Midbrain (tissue), 1 donor: Measurements from ENCODE around the gene C1QB.
"Not testable (repeated sequence)": the region's sequence is repeated elsewhere in the genome, so short reads cannot be mapped to it uniquely, and the experiment has no call there.

ENCODE experiments used
- DNase-seq: peaks from one replicate; lab custom pipeline; 2025; lab: John Stamatoyannopoulos, UW

C1QB gene

GRCh38 chr1:22665752-22666151 lies 12.7 kb downstream of the C1QB start:
- peak; percentile 5 for DNase-seq

- no peak for DNase-seq
These were observed 13.4 kb downstream of the C1QB start for GRCh38 chr1:22666412-22666811.

- not testable (repeated sequence) for DNase-seq
These were observed 15.8 kb downstream of the C1QB start for GRCh38 chr1:22668840-22669239.

- DNase-seq, result no peak
These were observed 17.4 kb downstream of the C1QB start for GRCh38 chr1:22670352-22670975.

GRCh38 chr1:22671999-22672398 lies 19.0 kb downstream of the C1QB start:
- no peak for DNase-seq

- peak; percentile 64 for DNase-seq
These were observed 20.7 kb downstream of the C1QB start for GRCh38 chr1:22673486-22674409.

- no peak for DNase-seq
These were observed 21.3 kb downstream of the C1QB start for GRCh38 chr1:22674410-22674749.

GRCh38 chr1:22676151-22676550 lies 23.1 kb downstream of the C1QB start:
- DNase-seq, result not testable (repeated sequence)

GRCh38 chr1:22676916-22677583 lies 24.0 kb downstream of the C1QB start:
- DNase-seq, result no peak

GRCh38 chr1:22677931-22678896 lies 25.2 kb downstream of the C1QB start:
- no peak for DNase-seq

GRCh38 chr1:22680726-22681125 lies 27.7 kb downstream of the C1QB start:
- no peak for DNase-seq

- DNase-seq, result no peak
These were observed 28.7 kb downstream of the C1QB start for GRCh38 chr1:22681556-22682276.

- no peak for DNase-seq
These were observed 30.5 kb downstream of the C1QB start for GRCh38 chr1:22683547-22683946.

GRCh38 chr1:22685591-22686059 lies 32.6 kb downstream of the C1QB start:
- no peak for DNase-seq

GRCh38 chr1:22687191-22687590 lies 34.2 kb downstream of the C1QB start:
- no peak for DNase-seq

GRCh38 chr1:22688466-22688865 lies 35.4 kb downstream of the C1QB start:
- no peak for DNase-seq

GRCh38 chr1:22689505-22689904 lies 36.5 kb downstream of the C1QB start:
- DNase-seq, result no peak

- no peak for DNase-seq
These were observed 38.2 kb downstream of the C1QB start for GRCh38 chr1:22691031-22691753.

- no peak for DNase-seq
These were observed 41.1 kb downstream of the C1QB start for GRCh38 chr1:22694172-22694571.

- no peak for DNase-seq
These were observed 43.6 kb downstream of the C1QB start for GRCh38 chr1:22696610-22697009.
